Endodermal cell (in vitro differentiated cells): ENCODE results near the gene MREG. TPM values are rescaled to one million over a fixed set of nuclear protein-coding genes. Genes with fewer than 3 reads are reported as not detected.

Experiments
- DNase-seq: peaks from one replicate; pipeline ENCODE4 v3.0.0-alpha.2; 2017
- H3K27ac ChIP-seq: 2 replicates; pipeline ENCODE4 v1.5.1; 2013; ENCODE audit warnings: mild to moderate bottlenecking, low read depth, low read length, moderate library complexity
- H3K27me3 ChIP-seq: 2 replicates; pipeline ENCODE4 v1.6.1; 2013; ENCODE audit warnings: mild to moderate bottlenecking, low read length, moderate library complexity; ENCODE audit not compliant: insufficient read depth, control insufficient read depth, poor library complexity, severe bottlenecking
- H3K36me3 ChIP-seq: 2 replicates; pipeline ENCODE4 v1.7.0; 2013; ENCODE audit warnings: mild to moderate bottlenecking, low read length, moderate library complexity; ENCODE audit not compliant: control insufficient read depth, insufficient read depth
- H3K4me1 ChIP-seq: one replicate; pipeline ENCODE4 v1.7.0; 2013; ENCODE audit warnings: low read length; ENCODE audit not compliant: control insufficient read depth, insufficient read depth
- H3K4me3 ChIP-seq: 2 replicates; pipeline ENCODE4 v1.5.1; 2013; ENCODE audit warnings: mild to moderate bottlenecking, low read length, moderate library complexity
- H3K9ac ChIP-seq: 2 replicates; pipeline ENCODE4 v1.6.1; 2013; ENCODE audit warnings: mild to moderate bottlenecking, low read length, moderate library complexity; ENCODE audit not compliant: poor library complexity, severe bottlenecking; ENCODE audit errors: extremely low read depth
- H3K9me3 ChIP-seq: 2 replicates; pipeline ENCODE4 v1.6.1; 2013; ENCODE audit warnings: mild to moderate bottlenecking, low read length, moderate library complexity; ENCODE audit not compliant: control insufficient read depth
- H3K27ac Mint-ChIP-seq: 2 replicates; pipeline ENCODE4 v1.8.0; 2020; ENCODE audit warnings: mixed read lengths
- H3K27me3 Mint-ChIP-seq: 2 replicates; pipeline ENCODE4 v1.8.0; 2021; ENCODE audit warnings: mild to moderate bottlenecking, mixed read lengths; ENCODE audit not compliant: insufficient read depth
- H3K36me3 Mint-ChIP-seq: 2 replicates; pipeline ENCODE4 v1.8.0; 2020; ENCODE audit warnings: low read depth, mixed read lengths
- H3K4me1 Mint-ChIP-seq: 2 replicates; pipeline ENCODE4 v1.8.0; 2020; ENCODE audit warnings: mixed read lengths
- H3K4me3 Mint-ChIP-seq: 2 replicates; pipeline ENCODE4 v1.8.0; 2020; ENCODE audit warnings: mild to moderate bottlenecking, moderate library complexity, mixed read lengths
- H3K9me3 Mint-ChIP-seq: 2 replicates; pipeline ENCODE4 v1.8.0; 2020; ENCODE audit warnings: mild to moderate bottlenecking, mixed read lengths
- WGBS, 2 experiments: methylation state at CpG; one replicate each; pipeline versions ENCODE4 v1.1.5 to v1.1.7; 2013; ENCODE audit warnings: missing lambda C conversion rate in 2 of 2, mixed read lengths in 1 of 2; ENCODE audit not compliant: insufficient coverage in 1 of 2, insufficient read length in 1 of 2; 5-methylcytosine and 5-hydroxymethylcytosine counted together
- total RNA-seq, 2 donors: library from RNA; stranded (reverse); fragmentation: NEBNext Ultra II Directional in 1 of 2; extraction: Animal tissue kit (Norgen Biotek cat#: 25700) in 1 of 2; gene quantifications; 2 replicates in 1 of 2; 3 replicates in 1 of 2; pipeline ENCODE4 v1.2.1, GENCODE V29; 2021
- TF ChIP-seq, protein P1 (sequence below): fragments of 200-600 bp; sonication (generic); conservative IDR thresholded peaks from 2 replicates; pipeline ENCODE4 v1.5.0; 2021; ENCODE audit warnings: antibody characterized with exemption, mild to moderate bottlenecking

The MREG gene
- total RNA-seq, 2 donors from 2014 or later = 13.0 to 17.8 TPM

- no peaks in the 10 kb centered on the region for H3K27me3 Mint-ChIP-seq
- Histone ChIP-seq H3K9ac (no peak overlapping the region), H3K4me3 (no peak overlapping the region), H3K27ac (no peak overlapping the region), H3K4me1 (no peaks in the 10 kb centered on the region), H3K9me3 (no peaks in the 10 kb centered on the region), H3K36me3 (no peaks in the 10 kb centered on the region), H3K27me3 (no peaks in the 10 kb centered on the region)
- no peak overlapping the region for H3K4me3 Mint-ChIP-seq
- no peaks in the 10 kb centered on the region for H3K9me3 Mint-ChIP-seq
- H3K4me1 Mint-ChIP-seq = peaks cover 5% of the 10 kb centered on the region
- 89 to 96% methylated on average over 2 to 4 of the region's 4 CpGs for WGBS, 2 experiments
- no peak for DNase-seq
- peaks cover 4% of the 10 kb centered on the region for H3K36me3 Mint-ChIP-seq
- TF ChIP-seq, protein P1, sequence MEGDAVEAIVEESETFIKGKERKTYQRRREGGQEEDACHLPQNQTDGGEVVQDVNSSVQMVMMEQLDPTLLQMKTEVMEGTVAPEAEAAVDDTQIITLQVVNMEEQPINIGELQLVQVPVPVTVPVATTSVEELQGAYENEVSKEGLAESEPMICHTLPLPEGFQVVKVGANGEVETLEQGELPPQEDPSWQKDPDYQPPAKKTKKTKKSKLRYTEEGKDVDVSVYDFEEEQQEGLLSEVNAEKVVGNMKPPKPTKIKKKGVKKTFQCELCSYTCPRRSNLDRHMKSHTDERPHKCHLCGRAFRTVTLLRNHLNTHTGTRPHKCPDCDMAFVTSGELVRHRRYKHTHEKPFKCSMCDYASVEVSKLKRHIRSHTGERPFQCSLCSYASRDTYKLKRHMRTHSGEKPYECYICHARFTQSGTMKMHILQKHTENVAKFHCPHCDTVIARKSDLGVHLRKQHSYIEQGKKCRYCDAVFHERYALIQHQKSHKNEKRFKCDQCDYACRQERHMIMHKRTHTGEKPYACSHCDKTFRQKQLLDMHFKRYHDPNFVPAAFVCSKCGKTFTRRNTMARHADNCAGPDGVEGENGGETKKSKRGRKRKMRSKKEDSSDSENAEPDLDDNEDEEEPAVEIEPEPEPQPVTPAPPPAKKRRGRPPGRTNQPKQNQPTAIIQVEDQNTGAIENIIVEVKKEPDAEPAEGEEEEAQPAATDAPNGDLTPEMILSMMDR = no peak
- no peak overlapping the region for H3K27ac Mint-ChIP-seq
Observed at GRCh38 chr2:215952860-215953637, 60.3 kb downstream of the MREG start.

DNA sequence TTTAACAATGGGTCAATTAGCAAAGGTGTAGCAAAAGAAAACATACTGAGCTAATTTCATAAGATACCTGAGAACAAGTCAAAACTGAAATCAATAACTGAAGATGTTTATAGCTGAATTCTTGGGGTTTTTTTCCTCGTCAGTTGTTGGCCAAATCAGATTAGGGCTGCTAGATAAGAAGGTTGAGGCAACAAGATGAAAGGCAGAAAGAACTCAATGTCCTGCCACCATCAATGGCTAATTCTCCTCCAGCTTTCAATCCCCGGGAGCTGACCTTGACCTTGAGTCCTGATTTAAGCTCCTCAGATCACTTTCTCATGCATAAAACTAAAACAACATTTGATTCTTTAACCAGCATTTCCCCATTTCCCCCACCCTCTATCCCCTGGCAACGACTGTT is 61.8 kb downstream of the MREG start:
- Mint-ChIP-seq H3K27me3 (no peaks in the 10 kb centered on the region), H3K4me3 (no peak overlapping the region), H3K9me3 (no peaks in the 10 kb centered on the region), H3K27ac (no peak overlapping the region), H3K4me1 (peaks cover 5% of the 10 kb centered on the region), H3K36me3 (no peaks in the 10 kb centered on the region)
- Histone ChIP-seq H3K4me3 (no peak overlapping the region), H3K27ac (no peak overlapping the region), H3K4me1 (no peaks in the 10 kb centered on the region), H3K36me3 (no peaks in the 10 kb centered on the region), H3K9me3 (no peaks in the 10 kb centered on the region), H3K27me3 (no peaks in the 10 kb centered on the region), H3K9ac (no peak overlapping the region)
- WGBS, 2 experiments = 65 to 87% methylated on average over 3 of the region's 3 CpGs
- TF ChIP-seq, protein P1 = no peak
- DNase-seq = peak; percentile 50

DNA sequence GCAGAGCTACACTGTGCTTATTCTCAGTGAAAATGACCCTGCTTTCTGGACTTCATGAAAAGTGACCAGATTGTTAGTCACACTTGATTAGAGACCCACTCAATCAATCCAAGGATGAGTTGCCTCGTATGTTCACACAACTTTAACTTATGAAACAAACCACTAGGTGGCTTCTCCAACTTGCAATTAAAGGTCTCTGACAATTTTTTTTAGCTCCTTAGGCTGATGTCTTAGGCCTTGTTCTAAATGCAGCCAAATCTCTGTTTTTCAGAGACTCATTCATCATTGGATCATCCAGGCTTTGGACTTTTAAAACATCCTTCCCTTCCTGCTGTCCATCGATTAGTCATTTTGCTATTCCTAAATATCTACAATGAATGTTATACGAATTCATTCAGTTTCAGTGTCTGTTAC is 63.4 kb downstream of the MREG start:
- no peak overlapping the region for H3K4me3 Mint-ChIP-seq
- 64 to 76% methylated on average over 2 to 3 of the region's 3 CpGs for WGBS, 2 experiments
- no peaks in the 10 kb centered on the region for H3K27me3 Mint-ChIP-seq
- no peaks in the 10 kb centered on the region for H3K9me3 Mint-ChIP-seq
- DNase-seq = no peak
- Histone ChIP-seq H3K36me3 (peaks cover 8% of the 10 kb centered on the region), H3K9ac (no peak overlapping the region), H3K4me3 (no peak overlapping the region), H3K27ac (no peak overlapping the region), H3K9me3 (no peaks in the 10 kb centered on the region), H3K27me3 (no peaks in the 10 kb centered on the region), H3K4me1 (no peaks in the 10 kb centered on the region)
- H3K36me3 Mint-ChIP-seq = peaks cover 9% of the 10 kb centered on the region
- TF ChIP-seq, protein P1 = peak; percentile 82
- H3K27ac Mint-ChIP-seq = no peak overlapping the region
- H3K4me1 Mint-ChIP-seq = peaks cover 5% of the 10 kb centered on the region
